Mucosa of descending colon (tissue), 3 donors: Measurements from ENCODE around the gene SUN1. TPM values are rescaled to one million over a fixed set of nuclear protein-coding genes. Genes with fewer than 3 reads are reported as not detected.

ENCODE experiments used
- ATAC-seq: fragments of 200-7000 bp; cut with Tn5 transposase; one replicate; pipeline ENCODE4 v1.9.1; 2020; ENCODE audit warnings: mild to moderate bottlenecking, moderate library complexity
- DNase-seq, 3 donors: peaks; one replicate each; pipeline ENCODE4 v3.0.0-alpha.2; 2020
- H3K36me3 ChIP-seq: fragments of 200-600 bp; one replicate; pipeline ENCODE4 v1.8.0; 2021; ENCODE audit warnings: low read depth, mild to moderate bottlenecking
- H3K4me1 ChIP-seq: fragments of 200-600 bp; one replicate; pipeline ENCODE4 v1.8.0; 2021; ENCODE audit warnings: low read depth, mild to moderate bottlenecking
- H3K4me3 ChIP-seq: fragments of 200-600 bp; one replicate; pipeline ENCODE4 v1.8.0; 2021; ENCODE audit warnings: mild to moderate bottlenecking
- H3K9me3 ChIP-seq: fragments of 200-600 bp; one replicate; pipeline ENCODE4 v1.8.0; 2021; ENCODE audit warnings: mild to moderate bottlenecking
- CTCF ChIP-seq: fragments of 200-600 bp; IDR thresholded peaks from one replicate; pipeline ENCODE4 v1.8.0; 2022; ENCODE audit warnings: antibody characterized with exemption, mild to moderate bottlenecking
- intact Hi-C, 2 donors: fragments of 100-400 bp; cut with DNase I in 1 of 2; cut with micrococcal nuclease in 1 of 2; formaldehyde crosslinking; loops; one replicate each; pipeline versions ENCODE4 v1.11.0 to v1.11.1; 2022; cut with DNase I, micrococcal nuclease
- total RNA-seq, 3 donors: library from RNA; stranded (reverse); fragmentation: NEBNext Ultra II Directional in 2 of 3; extraction: Animal tissue kit (Norgen Biotek cat#: 25700) in 2 of 3; gene quantifications; one replicate each; pipeline versions ENCODE4 v1.2.1 to v1.2.4, GENCODE V29; 2021 to 2023
- donor health status: DM: no; HTN: no; CAD: no; lungs with moderate emphysema.
- donor health status: DM: no; HTN: no; CAD: no.
- donor health status: DM: no; HTN: yes; CAD: no.

Gene SUN1
- total RNA-seq, 3 donors from 2014 or later = 151 to 179 (median 164) TPM

DNA sequence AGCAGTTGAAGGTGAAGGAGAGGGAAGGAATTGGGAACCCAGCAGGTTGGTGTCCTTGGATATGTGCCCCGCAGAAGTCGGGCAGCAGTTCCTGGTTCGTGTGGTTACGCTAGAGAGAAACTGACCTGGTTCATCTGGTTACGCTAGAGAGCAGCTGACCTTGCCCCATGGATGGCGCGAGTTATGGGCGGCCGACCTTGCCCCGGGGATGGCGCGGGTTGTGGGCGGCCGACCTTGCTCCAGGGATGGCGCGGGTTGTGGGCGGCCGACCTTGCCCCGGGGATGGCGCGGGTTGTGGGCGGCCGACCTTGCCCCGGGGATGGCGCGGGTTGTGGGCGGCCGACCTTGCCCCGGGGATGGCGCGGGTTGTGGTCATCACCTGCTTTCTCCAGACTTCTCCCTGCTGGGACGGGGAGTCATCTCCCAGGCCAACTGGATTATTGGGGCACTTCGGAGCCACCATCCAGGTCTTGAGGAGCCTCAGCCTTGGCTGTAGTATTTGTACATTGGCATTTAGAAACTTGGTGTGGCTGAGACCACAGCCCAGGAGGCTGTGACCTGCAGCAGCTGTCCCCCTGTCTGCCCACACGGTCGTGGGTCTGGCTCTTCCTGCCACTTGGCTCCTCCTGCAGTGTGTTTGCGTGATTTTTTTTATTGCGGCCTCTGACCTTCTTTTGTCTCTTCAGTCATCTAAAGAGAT, 50.2 kb downstream of the SUN1 start:
- no peaks in the 10 kb centered on the region for H3K9me3 ChIP-seq
- DNase-seq (peak in 2 of 3 donors; percentile 23 to 36), ATAC-seq (no peak)
- no peaks in the 10 kb centered on the region for H3K36me3 ChIP-seq
- no peak for TF ChIP-seq CTCF
- intact Hi-C loops = no loop called here
- peaks cover 14% of the 10 kb centered on the region for H3K4me1 ChIP-seq
- no peak overlapping the region for H3K4me3 ChIP-seq

DNA sequence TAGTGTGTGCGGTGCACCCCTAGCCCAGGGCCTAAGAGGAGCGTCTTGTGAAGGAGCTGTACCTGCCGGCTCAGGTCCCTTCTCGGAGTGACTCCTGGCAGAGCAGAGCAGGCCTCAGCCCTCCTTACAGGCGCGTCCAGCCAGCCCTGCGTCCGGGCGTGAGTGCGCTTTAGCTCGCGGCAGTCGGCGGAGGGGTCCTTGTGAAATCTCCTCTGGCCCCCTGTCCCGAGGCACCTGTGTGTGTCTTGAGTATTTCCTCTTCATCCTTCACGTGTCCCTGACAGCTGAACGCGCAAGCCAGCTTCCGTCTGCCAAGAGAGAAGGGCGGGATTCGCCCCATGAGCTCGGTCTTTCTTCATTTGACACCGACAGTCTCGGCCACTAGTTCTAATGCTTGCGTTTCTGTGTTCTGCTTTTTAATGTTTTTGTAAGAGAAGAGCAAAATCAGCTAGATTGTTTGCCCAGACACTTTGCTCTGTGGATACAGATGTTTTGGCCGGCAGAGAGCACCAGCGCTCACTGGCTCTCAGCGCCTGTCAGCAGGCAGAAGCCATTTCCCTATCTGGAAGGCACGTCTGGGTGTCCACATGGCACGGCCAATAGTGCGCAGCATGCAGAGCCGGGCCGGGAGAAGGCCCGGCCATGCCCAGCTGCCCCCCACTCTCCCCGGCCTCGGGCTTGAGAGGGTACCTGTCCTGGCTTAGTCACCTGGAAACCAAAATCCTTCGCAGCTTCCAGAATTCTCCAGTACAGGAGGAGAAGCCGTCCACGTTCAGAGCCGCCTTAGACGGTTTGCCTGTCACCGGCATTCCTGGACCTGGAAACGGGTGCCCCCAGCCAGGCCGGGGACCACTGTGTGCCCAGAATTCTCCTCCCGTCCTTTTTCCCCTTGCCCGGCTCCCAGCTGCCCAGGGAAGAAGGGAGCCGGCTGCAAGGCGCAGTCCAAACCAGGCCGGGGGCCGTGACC, 51.1 kb downstream of the SUN1 start:
- no peak for ATAC-seq
- peaks cover 9% of the 10 kb centered on the region for H3K4me1 ChIP-seq
- no peak overlapping the region for H3K4me3 ChIP-seq
- TF ChIP-seq CTCF = no peak
- H3K36me3 ChIP-seq = no peaks in the 10 kb centered on the region
- intact Hi-C loops = no loop called here
- H3K9me3 ChIP-seq = no peaks in the 10 kb centered on the region
- peak in 2 of 3 donors; percentile 25 to 45 for DNase-seq

GRCh38 chr7:884191-885003, 52.1 kb downstream of the SUN1 start:
- intact Hi-C loops = no loop called here
- Histone ChIP-seq H3K4me1 (peaks cover 4% of the 10 kb centered on the region), H3K36me3 (no peaks in the 10 kb centered on the region), H3K4me3 (no peak overlapping the region), H3K9me3 (no peaks in the 10 kb centered on the region)
- ATAC-seq (no peak), DNase-seq (peak in 2 of 3 donors; percentile 22 to 52)
- TF ChIP-seq CTCF = no peak

DNA sequence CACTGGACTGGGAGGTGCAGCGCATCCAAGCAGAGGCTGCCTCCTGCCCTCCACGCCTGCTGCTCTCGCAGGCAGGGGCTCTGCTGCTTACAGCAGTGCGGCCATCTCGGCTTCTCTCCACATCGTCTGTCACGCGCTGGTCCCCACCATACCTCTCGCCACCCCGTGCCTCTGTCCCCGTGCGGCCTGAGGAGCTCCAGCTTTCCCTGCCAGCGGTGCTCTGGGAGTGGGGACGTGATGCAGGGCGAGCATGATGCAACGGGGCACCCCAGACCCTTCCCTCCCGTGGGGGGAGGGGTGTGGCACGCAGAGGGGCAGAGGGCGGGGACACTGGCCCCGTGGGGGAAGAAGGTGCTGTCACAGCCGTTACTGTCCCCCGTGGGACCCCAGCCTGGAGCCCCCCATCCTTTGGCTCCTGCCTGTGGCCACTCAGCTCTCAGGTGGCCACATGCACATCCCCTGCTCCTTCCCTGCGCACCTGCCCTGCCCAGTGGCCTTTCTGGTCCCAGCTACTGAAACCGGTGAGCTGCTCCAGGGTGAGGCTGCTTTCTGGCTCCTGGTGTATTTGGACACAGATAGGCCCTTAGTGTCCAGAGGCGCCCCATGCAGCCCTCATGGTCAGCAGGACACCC, 53.1 kb downstream of the SUN1 start:
- peak in 2 of 3 donors; percentile 24 to 40 for DNase-seq
- no peaks in the 10 kb centered on the region for H3K36me3 ChIP-seq
- no peak overlapping the region for H3K4me3 ChIP-seq
- no peak for TF ChIP-seq CTCF
- H3K4me1 ChIP-seq = peaks cover 4% of the 10 kb centered on the region
- no peaks in the 10 kb centered on the region for H3K9me3 ChIP-seq
- intact Hi-C loops = no loop called here
- ATAC-seq = no peak
